ENCODE results near the gene B3GALT2. TPM values are rescaled to one million over a fixed set of nuclear protein-coding genes. Genes with fewer than 3 reads are reported as not detected.

B3GALT2 gene
- total and polyA plus RNA-seq, 2 of the 13 experiments (the other 11 are each of a cell fraction or from before 2014, with no cell fraction given) = not detected

- in situ Hi-C loops (cut with HindIII; ENCODE audit: extremely low pct_ligation_motif_present, low pct_unique_long_range_greater_than_20kb) = no loop called here
- no peak overlapping the region for H3K4me3 ChIP-seq (replicated peaks in 1 of 3; ENCODE audit: insufficient read depth in 1 of 3, low read depth in 2 of 3, low read length in 3 of 3)
- H3K4me2 ChIP-seq (ENCODE audit: low read depth, low read length) = no peak overlapping the region
- no peak overlapping the region for H3K9ac ChIP-seq (ENCODE audit: insufficient read depth, low read depth, low read length)
- H3K79me2 ChIP-seq (ENCODE audit: insufficient read depth, low read length) = no peaks in the 10 kb centered on the region
- no peak overlapping the region for H2AFZ ChIP-seq (ENCODE audit: low read length)
- no peak for ATAC-seq
- CTCF ChIA-PET (ENCODE audit: low intra/inter-chr PET ratio, low total read pairs) = no interaction called here
- peaks cover 5 to 61% of the 10 kb centered on the region in 2 experiments for H3K36me3 ChIP-seq (replicated peaks in 1 of 2; ENCODE audit: control insufficient read depth in 1 of 2, insufficient read depth in 2 of 2, low read length in 2 of 2)
- H4K20me1 ChIP-seq (ENCODE audit: insufficient read depth, low read length) = no peaks in the 10 kb centered on the region
- POLR2A ChIA-PET = no interaction called here
- H3K27me3 ChIP-seq (ENCODE audit: control insufficient read depth in 1 of 2, insufficient read depth in 2 of 2, low read length in 2 of 2) = no peaks in the 10 kb centered on the region
- intact Hi-C loops (cut with micrococcal nuclease; ENCODE audit: unreplicated experiment) = no loop called here
- no peak for FAIRE-seq
- BruUV-seq (replicated peaks) = no TSS peak
- no peak for DNase-seq (ENCODE audit: low spot score)
- TF ChIP-seq ATF7-NPFF (CRISPR knock-in tag; IDR thresholded peaks at IDR 0.05; ENCODE audit: low read depth) = no peak
- no peak for TF ChIP-seq ZNF30 (CRISPR knock-in tag; IDR thresholded peaks at IDR 0.05)
- no peak for TF ChIP-seq CENPT (CRISPR knock-in tag; IDR thresholded peaks at IDR 0.05; ENCODE audit: low read depth)
- TF ChIP-seq ARHGAP35 (CRISPR knock-in tag; IDR thresholded peaks at IDR 0.05; ENCODE audit: borderline replicate concordance) = no peak
- no peak for TF ChIP-seq ARNTL (CRISPR knock-in tag; IDR thresholded peaks at IDR 0.05)
- no peak for TF ChIP-seq CC2D1A (CRISPR knock-in tag; IDR thresholded peaks at IDR 0.05)
- H3K9me3 ChIP-seq (ENCODE audit: low read length) = no peaks in the 10 kb centered on the region
- WGBS (ENCODE audit: low lambda C conversion rate) = 94% methylated on average over 5 of the region's 5 CpGs
- H3K27ac ChIP-seq (ENCODE audit: extremely low read length, insufficient read depth, low read length) = no peak overlapping the region
- H3K4me1 ChIP-seq (ENCODE audit: insufficient read depth, low read length) = no peaks in the 10 kb centered on the region
Measured at GRCh38 chr1:193144361-193144938, 42.0 kb downstream of the B3GALT2 start.

GRCh38 chr1:193143285-193143684 is 43.1 kb downstream of the B3GALT2 start:
- CTCF ChIA-PET (ENCODE audit: low intra/inter-chr PET ratio, low total read pairs) = interaction anchor here (0.9 kb wide), 1 partner anchor 377 kb away, joined by 3 read pairs; no protein-coding TSS in a partner anchor
- WGBS (ENCODE audit: low lambda C conversion rate) = 88% methylated on average over 1 of the region's 1 CpG
- intact Hi-C loops (cut with micrococcal nuclease; ENCODE audit: unreplicated experiment) (no loop called here), in situ Hi-C loops (cut with HindIII; ENCODE audit: extremely low pct_ligation_motif_present, low pct_unique_long_range_greater_than_20kb) (no loop called here)
- BruUV-seq (replicated peaks) = no TSS peak
- H3K4me3 ChIP-seq (replicated peaks in 1 of 3; ENCODE audit: insufficient read depth in 1 of 3, low read depth in 2 of 3, low read length in 3 of 3) = no peak overlapping the region
- POLR2A ChIA-PET = no interaction called here
- no peaks in the 10 kb centered on the region for H3K79me2 ChIP-seq (ENCODE audit: insufficient read depth, low read length)
- TF ChIP-seq STAG1 (CRISPR knock-in tag; IDR thresholded peaks at IDR 0.05) (peak; percentile 36), HOXA9 (CRISPR knock-in tag; IDR thresholded peaks at IDR 0.05; ENCODE audit: borderline replicate concordance) (no peak), CTCF (CRISPR knock-in tag; IDR thresholded peaks at IDR 0.05) (0 out of 2 replicates have a peak, but pooled peaks have one; percentile 9)
- no peak overlapping the region for H3K27ac ChIP-seq (ENCODE audit: extremely low read length, insufficient read depth, low read length)
- no peaks in the 10 kb centered on the region for H3K27me3 ChIP-seq (ENCODE audit: control insufficient read depth in 1 of 2, insufficient read depth in 2 of 2, low read length in 2 of 2)
- no peak overlapping the region for H2AFZ ChIP-seq (ENCODE audit: low read length)
- FAIRE-seq (no peak), ATAC-seq (no peak), DNase-seq (ENCODE audit: low spot score) (no peak)
- H3K4me2 ChIP-seq (ENCODE audit: low read depth, low read length) = no peak overlapping the region
- H3K9ac ChIP-seq (ENCODE audit: insufficient read depth, low read depth, low read length) = no peak overlapping the region
- H3K9me3 ChIP-seq (ENCODE audit: low read length) = no peaks in the 10 kb centered on the region
- H4K20me1 ChIP-seq (ENCODE audit: insufficient read depth, low read length) = no peaks in the 10 kb centered on the region
- peaks cover 5 to 63% of the 10 kb centered on the region in 2 experiments for H3K36me3 ChIP-seq (replicated peaks in 1 of 2; ENCODE audit: control insufficient read depth in 1 of 2, insufficient read depth in 2 of 2, low read length in 2 of 2)
- H3K4me1 ChIP-seq (ENCODE audit: insufficient read depth, low read length) = no peaks in the 10 kb centered on the region

Data from HepG2 (cell line).